ENCODE measurements around the gene IBTK. TPM values are rescaled to one million over a fixed set of nuclear protein-coding genes. Genes with fewer than 3 reads are reported as not detected.
"Not testable (repeated sequence)": the region's sequence is repeated elsewhere in the genome, so short reads cannot be mapped to it uniquely, and the experiment has no call there.

IBTK gene
- total RNA-seq, 1 experiment from 2014 or later, result 36.6 TPM

GRCh38 chr6:82247505-82248272 lies at the start of gene IBTK (continued):
- no peak for TF ChIP-seq ATF3 (IDR thresholded peaks at IDR 0.05)
- TF ChIP-seq SP1 (IDR thresholded peaks at IDR 0.05; ENCODE audit: low read depth), result peak; percentile 94
- TF ChIP-seq MAX (IDR thresholded peaks at IDR 0.05), result peak; percentile 66; the same call in 1 of the 2 replicates
- TF ChIP-seq ZFX (IDR thresholded peaks at IDR 0.05), result peak; percentile 80
- peak; percentile 7 for TF ChIP-seq TCF7L2 (IDR thresholded peaks at IDR 0.05; ENCODE audit: borderline replicate concordance, extremely low read depth, insufficient read depth, insufficient read length)

- ChIA-PET POLR2A (no interaction called here), RAD21 (ENCODE audit: low non-redundant PET in 1 of 2, low total read pairs in 2 of 2, uncharacterized antibody in 2 of 2, unreplicated experiment in 2 of 2) (no interaction called here), CTCF (interaction anchor here (0.8 kb wide), 1 partner anchor 13 kb away, joined by 3 read pairs; no protein-coding TSS in a partner anchor)
- Histone ChIP-seq H4K20me1 (ENCODE audit: insufficient read depth) (no peaks in the 10 kb centered on the region), H3K9me3 (ENCODE audit: control insufficient read depth in 1 of 2, insufficient read depth in 1 of 2, low read depth in 1 of 2, low read length in 2 of 2) (no peaks in the 10 kb centered on the region), H3K4me2 (ENCODE audit: low read length) (no peak overlapping the region), H3K27ac (ENCODE audit: low read depth, low read length) (no peak overlapping the region), H3K27me3 (ENCODE audit: insufficient read depth, low read length) (no peaks in the 10 kb centered on the region), H3K9me2 (ENCODE audit: insufficient read depth) (no peaks in the 10 kb centered on the region), H3K36me3 (ENCODE audit: control insufficient read depth in 1 of 2, insufficient read depth in 2 of 2, low read length in 2 of 2) (no peaks in the 10 kb centered on the region), H2AFZ (ENCODE audit: low read depth, low read length, poor library complexity, severe bottlenecking) (no peak overlapping the region), H3K4me1 (ENCODE audit: control insufficient read depth in 1 of 2, insufficient read depth in 2 of 2, low read length in 2 of 2) (no peaks in the 10 kb centered on the region), H3K79me2 (ENCODE audit: insufficient read depth, low read length) (no peaks in the 10 kb centered on the region), H3K9ac (ENCODE audit: low read length) (no peak overlapping the region), H3K4me3 (replicated peaks in 1 of 2; ENCODE audit: low read depth in 1 of 2, low read length in 2 of 2) (no peak overlapping the region)
- no TSS peak for BruUV-seq (replicated peaks)
- ATAC-seq (no peak), DNase-seq (ENCODE audit: low read depth, low spot score) (no peak)
- no peak for TF ChIP-seq ELF1 (IDR thresholded peaks at IDR 0.05; ENCODE audit: borderline replicate concordance, low read depth)
- no peak for TF ChIP-seq ZFX (IDR thresholded peaks at IDR 0.05)
- intact Hi-C loops (cut with micrococcal nuclease), result no loop called here
Measured at GRCh38 chr6:82283771-82284410, 36.3 kb upstream of the IBTK start.

- H3K4me3 ChIP-seq (replicated peaks in 1 of 2; ENCODE audit: low read depth in 1 of 2, low read length in 2 of 2); H2AFZ ChIP-seq (ENCODE audit: low read depth, low read length, poor library complexity, severe bottlenecking); H3K9ac ChIP-seq (ENCODE audit: low read length); POLR2A ChIA-PET; H3K27me3 ChIP-seq (ENCODE audit: insufficient read depth, low read length); intact Hi-C loops (cut with micrococcal nuclease); H3K4me2 ChIP-seq (ENCODE audit: low read length); H3K9me2 ChIP-seq (ENCODE audit: insufficient read depth); H3K79me2 ChIP-seq (ENCODE audit: insufficient read depth, low read length); RAD21 ChIA-PET (ENCODE audit: low non-redundant PET in 1 of 2, low total read pairs in 2 of 2, uncharacterized antibody in 2 of 2, unreplicated experiment in 2 of 2); H3K9me3 ChIP-seq (ENCODE audit: control insufficient read depth in 1 of 2, insufficient read depth in 1 of 2, low read depth in 1 of 2, low read length in 2 of 2); H3K27ac ChIP-seq (ENCODE audit: low read depth, low read length); CTCF ChIA-PET; BruUV-seq (replicated peaks); H4K20me1 ChIP-seq (ENCODE audit: insufficient read depth); H3K4me1 ChIP-seq (ENCODE audit: control insufficient read depth in 1 of 2, insufficient read depth in 2 of 2, low read length in 2 of 2); ATAC-seq; H3K36me3 ChIP-seq (ENCODE audit: control insufficient read depth in 1 of 2, insufficient read depth in 2 of 2, low read length in 2 of 2); DNase-seq (ENCODE audit: low read depth, low spot score): not testable (repeated sequence)
Measured at GRCh38 chr6:82281550-82281949, 34.0 kb upstream of the IBTK start.

Measured in HCT116 (cell line).